ENCODE results near the gene HARS1. TPM values are rescaled to one million over a fixed set of nuclear protein-coding genes. Genes with fewer than 3 reads are reported as not detected.
"Not testable (repeated sequence)": the region's sequence is repeated elsewhere in the genome, so short reads cannot be mapped to it uniquely, and the experiment has no call there.

Gene HARS1
- total RNA-seq, 6 experiments from 2014 or later: 89.1 to 102 (median 96.8) TPM

GRCh38 chr5:140725799-140726471, 34.8 kb upstream of the HARS1 start:
- Mint-ChIP-seq H3K4me3 (peak overlapping the region; percentile 90), H3K9me3 (no peaks in the 10 kb centered on the region), H3K4me1 (ENCODE audit: low read depth) (peaks cover 11% of the 10 kb centered on the region), H3K27me3 (ENCODE audit: insufficient read depth) (peaks cover 11% of the 10 kb centered on the region), H3K27ac (peak overlapping the region; percentile 75), H3K36me3 (ENCODE audit: low read depth) (no peaks in the 10 kb centered on the region)
- TF ChIP-seq CTCF (IDR thresholded peaks at IDR 0.05): no peak
- peak; percentile 97 for DNase-seq

GRCh38 chr5:140721395-140721794, 30.2 kb upstream of the HARS1 start:
- not testable (repeated sequence) for H3K9me3 Mint-ChIP-seq; H3K27ac Mint-ChIP-seq; H3K36me3 Mint-ChIP-seq (ENCODE audit: low read depth); DNase-seq; H3K27me3 Mint-ChIP-seq (ENCODE audit: insufficient read depth); H3K4me3 Mint-ChIP-seq
- H3K4me1 Mint-ChIP-seq (ENCODE audit: low read depth): peaks cover 38% of the 10 kb centered on the region

GRCh38 chr5:140720738-140721137, 29.6 kb upstream of the HARS1 start:
- H3K27ac Mint-ChIP-seq; H3K4me3 Mint-ChIP-seq; H3K27me3 Mint-ChIP-seq (ENCODE audit: insufficient read depth); H3K36me3 Mint-ChIP-seq (ENCODE audit: low read depth); H3K9me3 Mint-ChIP-seq; DNase-seq: not testable (repeated sequence)
- peaks cover 35% of the 10 kb centered on the region for H3K4me1 Mint-ChIP-seq (ENCODE audit: low read depth)

- Mint-ChIP-seq H3K9me3 (no peaks in the 10 kb centered on the region), H3K27me3 (ENCODE audit: insufficient read depth) (peaks cover 5% of the 10 kb centered on the region; the same call in 1 of the 2 replicates), H3K27ac (peak overlapping the region; percentile 78), H3K36me3 (ENCODE audit: low read depth) (no peaks in the 10 kb centered on the region), H3K4me3 (peak overlapping the region; percentile 85), H3K4me1 (ENCODE audit: low read depth) (peaks cover 33% of the 10 kb centered on the region)
- TF ChIP-seq CTCF (IDR thresholded peaks at IDR 0.05): no peak
- DNase-seq: no peak
Measured at GRCh38 chr5:140718266-140718592, 27.1 kb upstream of the HARS1 start.

GRCh38 chr5:140716238-140716637, 25.1 kb upstream of the HARS1 start:
- H3K4me1 Mint-ChIP-seq (ENCODE audit: low read depth): peaks cover 45% of the 10 kb centered on the region
- H3K4me3 Mint-ChIP-seq; H3K27me3 Mint-ChIP-seq (ENCODE audit: insufficient read depth); H3K9me3 Mint-ChIP-seq; H3K27ac Mint-ChIP-seq; H3K36me3 Mint-ChIP-seq (ENCODE audit: low read depth); DNase-seq: not testable (repeated sequence)

GRCh38 chr5:140713562-140714094, 22.5 kb upstream of the HARS1 start:
- Mint-ChIP-seq H3K27me3 (ENCODE audit: insufficient read depth) (peaks cover 4% of the 10 kb centered on the region; the same call in 1 of the 2 replicates), H3K4me1 (ENCODE audit: low read depth) (peaks cover 32% of the 10 kb centered on the region), H3K27ac (no peak overlapping the region), H3K4me3 (no peak overlapping the region), H3K9me3 (no peaks in the 10 kb centered on the region), H3K36me3 (ENCODE audit: low read depth) (no peaks in the 10 kb centered on the region)
- DNase-seq: no peak
- no peak for TF ChIP-seq CTCF (IDR thresholded peaks at IDR 0.05)

GRCh38 chr5:140711794-140712193, 20.6 kb upstream of the HARS1 start:
- Mint-ChIP-seq H3K27ac (no peak overlapping the region), H3K4me3 (peak overlapping the region; percentile 89; the same call in 1 of the 2 replicates)

More at GRCh38 chr5:140711794-140712193, 20.6 kb upstream of the HARS1 start:
- no peaks in the 10 kb centered on the region for H3K9me3 Mint-ChIP-seq
- no peak for DNase-seq
- H3K27me3 Mint-ChIP-seq (ENCODE audit: insufficient read depth): peaks cover 4% of the 10 kb centered on the region; the same call in 1 of the 2 replicates
- H3K4me1 Mint-ChIP-seq (ENCODE audit: low read depth): peaks cover 25% of the 10 kb centered on the region
- H3K36me3 Mint-ChIP-seq (ENCODE audit: low read depth): peaks cover 9% of the 10 kb centered on the region
- TF ChIP-seq CTCF (IDR thresholded peaks at IDR 0.05): no peak

Measured in HFFc6 (cell line).